T-helper 2 cell treated with Interferon-gamma antibody and Interleukin-4, amounts not matched to agents 5 μg/mL and 100 μg/mL, for 36 hours (primary cell): Measurements from ENCODE around the gene FUOM.

Experiments used
- DNase-seq: peaks from one replicate; pipeline ENCODE4 v3.0.0; 2021; ENCODE audit warnings: low spot score
- H3K27ac Mint-ChIP-seq: one replicate; pipeline ENCODE4 v1.8.0; 2021; ENCODE audit warnings: mild to moderate bottlenecking, mixed read lengths
- H3K27me3 Mint-ChIP-seq: one replicate; pipeline ENCODE4 v1.8.0; 2021; ENCODE audit warnings: low read depth, mixed read lengths
- H3K36me3 Mint-ChIP-seq: one replicate; pipeline ENCODE4 v1.8.0; 2021; ENCODE audit warnings: low read depth, mixed read lengths
- H3K4me1 Mint-ChIP-seq: one replicate; pipeline ENCODE4 v1.8.0; 2021; ENCODE audit warnings: low read depth, mixed read lengths
- H3K4me3 Mint-ChIP-seq: one replicate; pipeline ENCODE4 v1.8.0; 2022; ENCODE audit warnings: mild to moderate bottlenecking, moderate library complexity, mixed read lengths
- H3K9me3 Mint-ChIP-seq: one replicate; pipeline ENCODE4 v1.8.0; 2021; ENCODE audit warnings: mixed read lengths

Gene FUOM

GRCh38 chr10:133355991-133356390 is 1.8 kb downstream of the FUOM start:
- Mint-ChIP-seq H3K36me3 (no peaks in the 10 kb centered on the region), H3K27me3 (no peaks in the 10 kb centered on the region), H3K4me1 (peaks cover 2% of the 10 kb centered on the region), H3K9me3 (no peaks in the 10 kb centered on the region), H3K4me3 (peak overlapping the region; percentile 59), H3K27ac (peak overlapping the region; percentile 26)
- DNase-seq = no peak

- no peak for DNase-seq
- H3K4me3 Mint-ChIP-seq = no peak overlapping the region
- H3K9me3 Mint-ChIP-seq = no peaks in the 10 kb centered on the region
- no peaks in the 10 kb centered on the region for H3K27me3 Mint-ChIP-seq
- H3K36me3 Mint-ChIP-seq = no peaks in the 10 kb centered on the region
- H3K4me1 Mint-ChIP-seq = peaks cover 2% of the 10 kb centered on the region
- no peak overlapping the region for H3K27ac Mint-ChIP-seq
These were observed 2.6 kb downstream of the FUOM start for GRCh38 chr10:133355266-133355665.

- H3K4me3 Mint-ChIP-seq = no peak overlapping the region
- no peaks in the 10 kb centered on the region for H3K36me3 Mint-ChIP-seq
- no peaks in the 10 kb centered on the region for H3K4me1 Mint-ChIP-seq
- no peaks in the 10 kb centered on the region for H3K9me3 Mint-ChIP-seq
- H3K27me3 Mint-ChIP-seq = no peaks in the 10 kb centered on the region
- H3K27ac Mint-ChIP-seq = no peak overlapping the region
- DNase-seq = no peak
These were observed 3.1 kb downstream of the FUOM start for GRCh38 chr10:133354672-133355240.

- no peak overlapping the region for H3K27ac Mint-ChIP-seq
- DNase-seq = no peak
- no peaks in the 10 kb centered on the region for H3K4me1 Mint-ChIP-seq
- H3K27me3 Mint-ChIP-seq = no peaks in the 10 kb centered on the region
- no peaks in the 10 kb centered on the region for H3K36me3 Mint-ChIP-seq
- H3K4me3 Mint-ChIP-seq = no peak overlapping the region
- H3K9me3 Mint-ChIP-seq = no peaks in the 10 kb centered on the region
These were observed 3.7 kb downstream of the FUOM start for GRCh38 chr10:133353988-133354605.

GRCh38 chr10:133353202-133353959 is 4.4 kb downstream of the FUOM start:
- Mint-ChIP-seq H3K9me3 (no peaks in the 10 kb centered on the region), H3K27ac (no peak overlapping the region), H3K27me3 (no peaks in the 10 kb centered on the region), H3K4me3 (no peak overlapping the region), H3K36me3 (no peaks in the 10 kb centered on the region), H3K4me1 (no peaks in the 10 kb centered on the region)
- no peak for DNase-seq

GRCh38 chr10:133351408-133352318 is 6.2 kb downstream of the FUOM start:
- no peak for DNase-seq
- Mint-ChIP-seq H3K4me1 (no peaks in the 10 kb centered on the region), H3K27ac (no peak overlapping the region), H3K27me3 (no peaks in the 10 kb centered on the region), H3K9me3 (no peaks in the 10 kb centered on the region), H3K36me3 (no peaks in the 10 kb centered on the region), H3K4me3 (no peak overlapping the region)

- no peaks in the 10 kb centered on the region for H3K36me3 Mint-ChIP-seq
- no peak overlapping the region for H3K4me3 Mint-ChIP-seq
- H3K9me3 Mint-ChIP-seq = no peaks in the 10 kb centered on the region
- DNase-seq = no peak
- no peaks in the 10 kb centered on the region for H3K4me1 Mint-ChIP-seq
- no peaks in the 10 kb centered on the region for H3K27me3 Mint-ChIP-seq
- H3K27ac Mint-ChIP-seq = no peak overlapping the region
These were observed 6.9 kb downstream of the FUOM start for GRCh38 chr10:133350950-133351329.

GRCh38 chr10:133350283-133350949 is 7.4 kb downstream of the FUOM start:
- no peaks in the 10 kb centered on the region for H3K27me3 Mint-ChIP-seq
- H3K36me3 Mint-ChIP-seq = no peaks in the 10 kb centered on the region
- no peak for DNase-seq
- no peaks in the 10 kb centered on the region for H3K4me1 Mint-ChIP-seq
- H3K4me3 Mint-ChIP-seq = no peak overlapping the region
- no peaks in the 10 kb centered on the region for H3K9me3 Mint-ChIP-seq
- H3K27ac Mint-ChIP-seq = no peak overlapping the region

- H3K27ac Mint-ChIP-seq = no peak overlapping the region
- no peaks in the 10 kb centered on the region for H3K4me1 Mint-ChIP-seq
- H3K27me3 Mint-ChIP-seq = peaks cover 3% of the 10 kb centered on the region
- no peak overlapping the region for H3K4me3 Mint-ChIP-seq
- H3K9me3 Mint-ChIP-seq = no peaks in the 10 kb centered on the region
- H3K36me3 Mint-ChIP-seq = no peaks in the 10 kb centered on the region
- no peak for DNase-seq
These were observed 8.2 kb downstream of the FUOM start for GRCh38 chr10:133349577-133350011.

- H3K9me3 Mint-ChIP-seq = no peaks in the 10 kb centered on the region
- peaks cover 3% of the 10 kb centered on the region for H3K27me3 Mint-ChIP-seq
- no peak for DNase-seq
- no peaks in the 10 kb centered on the region for H3K4me1 Mint-ChIP-seq
- no peak overlapping the region for H3K27ac Mint-ChIP-seq
- H3K4me3 Mint-ChIP-seq = no peak overlapping the region
- H3K36me3 Mint-ChIP-seq = no peaks in the 10 kb centered on the region
These were observed 8.7 kb downstream of the FUOM start for GRCh38 chr10:133349160-133349568.

GRCh38 chr10:133347710-133348517 is 9.9 kb downstream of the FUOM start:
- Mint-ChIP-seq H3K27me3 (peaks cover 3% of the 10 kb centered on the region), H3K36me3 (no peaks in the 10 kb centered on the region), H3K27ac (no peak overlapping the region), H3K4me3 (no peak overlapping the region), H3K9me3 (no peaks in the 10 kb centered on the region), H3K4me1 (peaks cover 3% of the 10 kb centered on the region)
- DNase-seq = no peak

- no peak overlapping the region for H3K4me3 Mint-ChIP-seq
- no peak for DNase-seq
- no peaks in the 10 kb centered on the region for H3K36me3 Mint-ChIP-seq
- H3K27me3 Mint-ChIP-seq = peaks cover 9% of the 10 kb centered on the region
- H3K9me3 Mint-ChIP-seq = no peaks in the 10 kb centered on the region
- H3K27ac Mint-ChIP-seq = no peak overlapping the region
- peaks cover 3% of the 10 kb centered on the region for H3K4me1 Mint-ChIP-seq
These were observed 11.4 kb downstream of the FUOM start for GRCh38 chr10:133346413-133346812.

- Mint-ChIP-seq H3K4me3 (no peak overlapping the region), H3K4me1 (peaks cover 3% of the 10 kb centered on the region), H3K36me3 (no peaks in the 10 kb centered on the region), H3K9me3 (no peaks in the 10 kb centered on the region), H3K27ac (no peak overlapping the region), H3K27me3 (peaks cover 9% of the 10 kb centered on the region)
- DNase-seq = no peak
These were observed 13.6 kb downstream of the FUOM start for GRCh38 chr10:133344236-133344635.
